OCI-LY7 (cell line): ENCODE data around the gene GNL1. TPM values are rescaled to one million over a fixed set of nuclear protein-coding genes. Genes with fewer than 3 reads are reported as not detected.

Experiments used
- BruUV-seq: library from RNA; stranded (reverse); fragments of 400-500 nt; replicated peaks from 2 replicates; lab custom pipeline; 2021; lab: Mats Ljungman, UMichigan
- CTCF ChIA-PET: fragments of 300-600 bp; sonication (Branson Sonifier 250); formaldehyde crosslinking; loops from one replicate; lab custom pipeline; 2022; ENCODE audit warnings: antibody characterized with exemption; ENCODE audit not compliant: unreplicated experiment; lab: Charles Lee
- POLR2A ChIA-PET: fragments of 300-600 bp; sonication (Branson Sonifier 250); formaldehyde crosslinking; loops from one replicate; lab custom pipeline; 2022; ENCODE audit warnings: antibody characterized with exemption; lab: Charles Lee
- DNase-seq: peaks from one replicate; pipeline ENCODE4 v3.0.0-alpha.2; 2015; ENCODE audit warnings: low spot score
- H2AFZ ChIP-seq: fragments of 200-600 bp; sonication (generic), shearing (Covaris generic); 2 replicates; pipeline ENCODE4 v1.6.1; 2014; ENCODE audit warnings: mild to moderate bottlenecking, antibody characterized with exemption, low read length, moderate library complexity
- H3K27ac ChIP-seq: fragments of 200-600 bp; sonication (generic); 2 replicates; pipeline ENCODE4 v1.5.1; 2014; ENCODE audit warnings: mixed run types, low read depth, mild to moderate bottlenecking, moderate library complexity, low read length, inconsistent platforms; ENCODE audit not compliant: poor library complexity, severe bottlenecking
- H3K36me3 ChIP-seq: fragments of 200-600 bp; sonication (generic); 2 replicates; pipeline ENCODE4 v1.6.1; 2014; ENCODE audit warnings: mild to moderate bottlenecking, antibody characterized with exemption, low read length, moderate library complexity, mixed read lengths; ENCODE audit not compliant: insufficient read depth
- H3K4me1 ChIP-seq: fragments of 200-600 bp; sonication (generic); 2 replicates; pipeline ENCODE4 v1.5.1; 2014; ENCODE audit warnings: mild to moderate bottlenecking, low read length; ENCODE audit not compliant: insufficient read depth, poor library complexity, severe bottlenecking
- H3K4me2 ChIP-seq: fragments of 200-600 bp; sonication (generic); 2 replicates; pipeline ENCODE4 v1.6.1; 2014; ENCODE audit warnings: mild to moderate bottlenecking, low read length
- H3K4me3 ChIP-seq: fragments of 200-600 bp; sonication (generic); 2 replicates; pipeline ENCODE4 v1.5.1; 2014; ENCODE audit warnings: mild to moderate bottlenecking, low read depth, low read length; ENCODE audit not compliant: poor library complexity, severe bottlenecking
- H3K79me2 ChIP-seq: fragments of 200-600 bp; sonication (generic); 2 replicates; pipeline ENCODE4 v1.6.1; 2016; ENCODE audit warnings: low read depth, mild to moderate bottlenecking, low read length, moderate library complexity, mixed read lengths; ENCODE audit not compliant: insufficient read depth
- H3K9me2 ChIP-seq: fragments of 200-600 bp; sonication (generic); 2 replicates; pipeline ENCODE4 v1.6.1; 2016; ENCODE audit warnings: mild to moderate bottlenecking, low read length, mixed read lengths; ENCODE audit not compliant: insufficient read depth
- H3K9me3 ChIP-seq: fragments of 200-600 bp; sonication (generic); 2 replicates; pipeline ENCODE4 v1.6.1; 2014; ENCODE audit warnings: mild to moderate bottlenecking, mixed run types, low read length, mixed read lengths
- H4K20me1 ChIP-seq: fragments of 200-600 bp; sonication (generic); 2 replicates; pipeline ENCODE4 v1.6.1; 2014; ENCODE audit warnings: mild to moderate bottlenecking, antibody characterized with exemption, low read length, moderate library complexity, mixed read lengths; ENCODE audit not compliant: insufficient read depth
- EZH2phosphoT487 ChIP-seq: fragments of 200-600 bp; sonication (generic); IDR thresholded peaks from 2 replicates; pipeline ENCODE4 v1.6.1; 2018; ENCODE audit warnings: low read depth, borderline replicate concordance, mild to moderate bottlenecking, mixed run types, antibody characterized with exemption, low read length, moderate library complexity, mixed read lengths
- intact Hi-C: fragments of 100-400 bp; cut with micrococcal nuclease; formaldehyde crosslinking; loops from one replicate; pipeline ENCODE4 v1.10.0; 2022; ENCODE audit not compliant: unreplicated experiment
- total RNA-seq, 2 experiments: library from RNA; depleted of rRNA in 1 of 2; stranded (reverse); fragments of >200 nt in 1 of 2; shearing (Covaris generic) in 1 of 2; gene quantifications; 2 replicates each; pipeline ENCODE4 v1.2.3, GENCODE V29; 2014 to 2022
- TF ChIP-seq, protein P1 (sequence below): fragments of 200-600 bp; sonication (generic); conservative IDR thresholded peaks from 2 replicates; pipeline ENCODE4 v1.5.1; 2014; ENCODE audit warnings: mild to moderate bottlenecking, antibody characterized with exemption, low read length, moderate library complexity, mixed read lengths

GNL1 gene
- total RNA-seq, 2 experiments from 2014 or later = 66.4 to 114 TPM

DNA sequence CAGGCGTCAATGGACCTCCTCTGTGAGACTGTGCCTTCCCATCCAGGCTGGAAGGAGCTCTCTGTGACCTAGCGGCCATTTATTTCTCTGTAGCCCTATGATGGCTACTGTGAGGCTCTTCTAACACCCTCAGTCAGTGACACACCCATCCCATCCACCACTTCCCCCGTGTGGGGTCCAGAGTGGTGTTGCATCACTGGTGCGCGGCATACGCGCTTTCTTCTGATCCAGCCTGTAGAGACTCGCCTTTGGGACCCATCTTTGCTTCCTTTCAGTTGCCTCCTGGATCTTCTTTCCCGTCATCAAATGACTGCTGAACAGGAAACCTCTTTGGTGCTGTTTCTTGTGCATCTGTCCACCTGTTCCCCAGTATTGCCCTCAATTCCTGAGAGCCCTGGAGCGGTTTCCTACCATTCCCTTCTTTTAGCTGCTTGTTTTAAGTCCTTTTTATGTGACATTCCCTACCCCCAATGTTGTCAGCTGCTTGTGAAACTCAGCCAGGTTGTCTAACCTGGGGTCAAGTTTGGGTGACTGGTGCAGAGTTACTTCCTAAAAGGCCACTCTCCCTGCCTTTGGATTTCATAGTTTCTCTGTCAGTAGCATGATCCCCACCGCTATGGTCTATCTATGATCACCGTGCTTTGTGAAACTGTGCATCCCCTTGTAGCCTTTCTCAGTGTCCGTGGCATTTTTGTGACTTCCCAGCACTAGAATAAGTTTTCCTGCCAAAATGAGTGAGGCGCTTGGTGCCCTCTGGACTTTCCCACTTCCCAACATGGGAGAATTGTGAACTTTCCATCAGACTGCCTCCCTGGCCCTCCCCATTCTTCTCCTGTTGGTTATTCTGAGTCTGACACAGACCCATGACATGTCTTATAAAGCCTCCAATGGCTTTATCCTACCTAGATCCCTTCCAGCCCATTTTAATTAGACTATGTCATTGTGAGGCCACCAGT, 6.5 kb upstream of the GNL1 start:
- peaks cover 57% of the 10 kb centered on the region for H3K36me3 ChIP-seq
- intact Hi-C loops = no loop called here
- no peak overlapping the region for H3K27ac ChIP-seq
- no TSS peak for BruUV-seq
- H4K20me1 ChIP-seq = peaks cover 11% of the 10 kb centered on the region
- no peak overlapping the region for H3K4me3 ChIP-seq
- H3K4me2 ChIP-seq = no peak overlapping the region
- H3K9me2 ChIP-seq = no peaks in the 10 kb centered on the region
- CTCF ChIA-PET = no interaction called here
- POLR2A ChIA-PET = interaction anchor here (0.6 kb wide), 1 partner anchor 91 kb away, joined by 6 read pairs; no protein-coding TSS in a partner anchor
- no peaks in the 10 kb centered on the region for H3K9me3 ChIP-seq
- peaks cover 23% of the 10 kb centered on the region for H3K79me2 ChIP-seq
- DNase-seq = no peak
- peaks cover 10% of the 10 kb centered on the region for H3K4me1 ChIP-seq
- H2AFZ ChIP-seq = no peak overlapping the region
- TF ChIP-seq, protein P1, sequence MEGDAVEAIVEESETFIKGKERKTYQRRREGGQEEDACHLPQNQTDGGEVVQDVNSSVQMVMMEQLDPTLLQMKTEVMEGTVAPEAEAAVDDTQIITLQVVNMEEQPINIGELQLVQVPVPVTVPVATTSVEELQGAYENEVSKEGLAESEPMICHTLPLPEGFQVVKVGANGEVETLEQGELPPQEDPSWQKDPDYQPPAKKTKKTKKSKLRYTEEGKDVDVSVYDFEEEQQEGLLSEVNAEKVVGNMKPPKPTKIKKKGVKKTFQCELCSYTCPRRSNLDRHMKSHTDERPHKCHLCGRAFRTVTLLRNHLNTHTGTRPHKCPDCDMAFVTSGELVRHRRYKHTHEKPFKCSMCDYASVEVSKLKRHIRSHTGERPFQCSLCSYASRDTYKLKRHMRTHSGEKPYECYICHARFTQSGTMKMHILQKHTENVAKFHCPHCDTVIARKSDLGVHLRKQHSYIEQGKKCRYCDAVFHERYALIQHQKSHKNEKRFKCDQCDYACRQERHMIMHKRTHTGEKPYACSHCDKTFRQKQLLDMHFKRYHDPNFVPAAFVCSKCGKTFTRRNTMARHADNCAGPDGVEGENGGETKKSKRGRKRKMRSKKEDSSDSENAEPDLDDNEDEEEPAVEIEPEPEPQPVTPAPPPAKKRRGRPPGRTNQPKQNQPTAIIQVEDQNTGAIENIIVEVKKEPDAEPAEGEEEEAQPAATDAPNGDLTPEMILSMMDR = no peak
- TF ChIP-seq EZH2phosphoT487 = no peak

DNA sequence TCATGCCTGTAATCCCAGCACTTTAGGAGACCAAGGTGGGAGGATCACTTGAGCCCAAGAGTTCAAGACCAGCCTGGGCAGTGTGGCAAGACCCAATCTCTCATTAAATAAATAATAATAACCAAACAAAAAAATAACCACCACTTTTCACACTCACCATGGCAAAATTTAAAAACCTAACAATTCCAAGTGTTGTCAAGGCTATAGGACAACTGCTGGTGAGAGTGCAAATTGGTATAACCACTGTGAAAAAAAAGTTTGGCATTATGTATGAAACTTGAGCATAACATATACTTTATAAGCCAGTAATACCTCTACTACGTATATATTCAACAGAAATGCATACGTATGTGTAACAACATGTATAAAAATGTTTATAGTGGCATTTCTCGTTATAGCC, 4.6 kb upstream of the GNL1 start:
- H3K9me2 ChIP-seq = no peaks in the 10 kb centered on the region
- H3K4me2 ChIP-seq = no peak overlapping the region
- H3K9me3 ChIP-seq = no peaks in the 10 kb centered on the region
- peaks cover 10% of the 10 kb centered on the region for H3K4me1 ChIP-seq
- H3K79me2 ChIP-seq = peaks cover 28% of the 10 kb centered on the region
- TF ChIP-seq, protein P1 = no peak
- TF ChIP-seq EZH2phosphoT487 = no peak
- no peak for DNase-seq
- ChIA-PET POLR2A (no interaction called here), CTCF (no interaction called here)
- BruUV-seq = no TSS peak
- H3K36me3 ChIP-seq = peaks cover 57% of the 10 kb centered on the region
- H3K4me3 ChIP-seq = no peak overlapping the region
- H3K27ac ChIP-seq = no peak overlapping the region
- H4K20me1 ChIP-seq = peaks cover 12% of the 10 kb centered on the region
- H2AFZ ChIP-seq = no peak overlapping the region
- intact Hi-C loops = no loop called here
